Stimulated activated CD4-positive, alpha-beta T cell treated with anti-CD3 and anti-CD28 coated beads, Interleukin-4, amount 100 ng/mL, for 4 hours (primary cell): ENCODE results near the gene CTBP2.

Experiments used
- DNase-seq, 2 experiments: peaks; one replicate each; pipeline ENCODE4 v3.0.0-alpha.2; 2020

The CTBP2 gene

GRCh38 chr10:125033146-125033924 lies 127.0 kb downstream of the CTBP2 start:
- no peak for DNase-seq

- DNase-seq, result no peak
Measured at GRCh38 chr10:125032474-125033020, 127.8 kb downstream of the CTBP2 start.

GRCh38 chr10:125030567-125031197 lies 129.7 kb downstream of the CTBP2 start:
- no peak for DNase-seq

DNA sequence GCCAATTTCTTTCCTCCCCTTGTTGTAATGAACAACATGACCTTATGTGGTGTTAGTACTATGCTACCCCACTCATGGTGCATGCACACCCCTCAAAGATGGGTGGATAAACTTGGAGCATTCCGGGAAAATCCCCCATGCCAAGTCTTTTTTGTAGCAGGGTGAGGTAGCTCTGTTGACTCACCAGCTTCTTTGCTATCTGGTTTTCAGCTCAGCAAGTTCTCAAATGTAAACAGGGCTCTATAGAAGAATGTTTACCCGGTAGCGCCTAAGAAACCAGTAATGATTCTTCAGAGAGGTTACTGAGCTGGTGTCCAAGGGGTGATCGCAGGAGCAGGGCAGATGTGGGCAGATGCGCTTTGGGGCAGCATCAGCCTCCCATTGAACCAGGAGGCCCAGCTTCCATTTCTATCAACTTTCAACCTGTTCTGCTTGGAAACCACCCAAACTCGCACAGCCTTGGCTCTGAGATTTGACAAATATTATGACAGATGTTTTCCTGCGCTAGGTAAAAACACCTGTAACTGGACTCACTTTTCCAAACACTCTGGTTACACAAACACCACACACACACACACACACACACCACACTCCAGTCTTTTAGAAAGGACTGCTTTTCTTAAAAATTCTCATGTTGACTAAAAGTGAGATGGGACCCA lies 130.7 kb downstream of the CTBP2 start:
- no peak for DNase-seq

DNA sequence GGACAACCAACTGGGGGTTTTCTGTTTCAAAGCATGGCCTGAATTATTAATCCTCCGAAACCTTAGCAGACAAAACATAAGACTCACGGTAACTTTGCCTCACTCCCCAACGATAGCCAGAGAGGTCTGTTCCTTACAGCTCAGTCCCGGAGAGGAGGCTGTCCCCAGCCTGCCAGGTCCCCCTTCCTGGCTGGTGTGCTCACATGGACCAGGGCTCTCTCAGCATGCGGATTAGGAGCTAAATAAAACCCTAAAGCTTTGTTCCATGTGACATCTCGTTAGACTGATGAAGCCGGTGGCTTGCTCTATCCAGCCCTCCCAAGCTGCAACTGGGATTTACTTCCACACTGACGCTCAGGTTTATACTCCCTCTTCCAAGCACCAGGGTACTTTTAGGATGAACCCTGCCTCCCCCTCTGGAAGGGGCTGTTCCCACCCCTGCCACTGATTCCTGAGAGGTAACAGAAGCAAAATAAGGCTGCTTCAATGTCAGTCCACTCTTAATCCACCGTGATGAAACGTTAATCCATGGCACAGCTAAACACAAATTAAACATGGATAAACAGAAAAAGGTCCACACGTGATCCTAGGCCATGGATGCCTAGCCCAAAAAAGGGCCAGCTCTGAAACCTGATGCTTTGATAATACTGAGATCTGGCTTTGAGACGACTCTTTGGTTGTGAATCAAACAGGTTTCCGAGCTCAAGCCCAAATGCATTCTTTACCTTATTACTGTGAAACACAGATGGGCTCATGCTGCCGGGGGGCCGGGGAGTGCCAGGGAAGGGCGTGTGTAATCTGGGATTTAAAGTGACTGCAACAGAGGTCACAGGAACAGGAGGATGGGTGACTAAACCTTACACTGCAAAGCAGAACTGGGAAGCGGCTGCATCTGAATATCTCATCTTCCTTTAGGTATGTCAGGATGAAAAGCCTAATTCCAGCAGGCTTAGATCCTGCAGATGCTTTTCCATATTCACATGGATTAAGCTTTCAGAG lies 132.2 kb downstream of the CTBP2 start:
- DNase-seq, result no peak

GRCh38 chr10:125026974-125027735 lies 133.2 kb downstream of the CTBP2 start:
- no peak for DNase-seq

DNA sequence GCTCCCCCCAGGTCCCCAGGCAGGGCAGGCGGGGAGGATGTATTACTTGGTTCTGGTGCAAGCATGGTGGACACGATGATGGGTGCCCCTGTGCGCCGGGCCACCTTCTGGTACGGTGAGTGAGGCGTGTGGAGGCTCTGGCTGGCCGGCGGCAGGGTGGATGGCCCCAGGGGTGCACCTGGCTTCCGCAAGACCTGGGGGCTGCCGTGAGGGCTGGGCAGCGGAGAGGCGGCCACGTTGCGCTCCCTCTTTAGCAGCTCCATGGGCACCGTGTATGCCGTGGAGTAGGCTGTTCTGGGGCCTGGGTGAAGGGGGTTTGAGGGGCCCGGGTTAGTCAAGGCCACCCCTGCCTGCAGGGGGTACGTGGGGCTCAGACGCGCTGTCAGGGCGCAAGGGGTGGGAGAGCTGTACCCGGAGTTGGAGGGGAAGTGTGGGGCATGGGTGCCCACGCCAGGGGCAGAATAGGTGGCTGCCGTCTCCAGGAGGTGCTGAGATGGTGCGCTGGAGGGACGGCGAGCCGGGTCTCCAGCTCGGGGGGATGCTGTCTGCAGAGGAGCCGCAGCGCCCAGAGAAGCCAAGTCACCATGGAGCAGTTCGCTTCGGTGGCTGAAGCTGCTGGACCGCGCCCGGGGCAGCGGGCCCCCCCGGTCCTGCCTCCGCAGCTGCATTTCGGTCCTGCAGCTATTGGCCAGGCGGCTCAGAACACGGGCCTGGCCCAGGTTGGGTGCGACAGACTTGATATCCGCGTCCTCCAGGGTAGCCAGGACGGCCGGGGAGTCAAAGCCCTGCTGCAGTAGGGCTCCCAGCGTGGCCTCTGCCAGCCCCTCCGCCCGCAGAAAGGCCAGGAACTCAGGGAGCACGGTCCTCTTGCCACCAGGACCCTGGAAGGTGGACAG lies 134.1 kb downstream of the CTBP2 start:
- DNase-seq, result no peak

DNA sequence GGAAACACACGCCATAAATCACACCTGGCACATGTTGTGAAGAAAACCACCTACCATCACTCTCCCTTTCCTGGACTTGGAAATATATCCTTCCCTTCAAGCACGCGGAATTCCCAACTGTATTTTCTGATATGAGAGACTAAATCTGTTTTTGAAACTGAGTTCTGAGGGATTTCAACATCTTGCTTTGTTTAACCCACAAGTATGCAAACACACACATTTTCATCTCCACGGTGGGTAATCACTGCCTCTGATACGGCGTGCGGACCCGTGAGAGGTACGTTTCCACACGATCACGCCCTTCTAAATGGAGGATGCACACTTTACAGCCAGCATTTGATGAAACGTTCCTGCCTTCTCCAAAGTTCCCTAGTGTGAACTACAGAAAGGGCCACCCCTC lies 135.0 kb downstream of the CTBP2 start:
- DNase-seq, result no peak

DNA sequence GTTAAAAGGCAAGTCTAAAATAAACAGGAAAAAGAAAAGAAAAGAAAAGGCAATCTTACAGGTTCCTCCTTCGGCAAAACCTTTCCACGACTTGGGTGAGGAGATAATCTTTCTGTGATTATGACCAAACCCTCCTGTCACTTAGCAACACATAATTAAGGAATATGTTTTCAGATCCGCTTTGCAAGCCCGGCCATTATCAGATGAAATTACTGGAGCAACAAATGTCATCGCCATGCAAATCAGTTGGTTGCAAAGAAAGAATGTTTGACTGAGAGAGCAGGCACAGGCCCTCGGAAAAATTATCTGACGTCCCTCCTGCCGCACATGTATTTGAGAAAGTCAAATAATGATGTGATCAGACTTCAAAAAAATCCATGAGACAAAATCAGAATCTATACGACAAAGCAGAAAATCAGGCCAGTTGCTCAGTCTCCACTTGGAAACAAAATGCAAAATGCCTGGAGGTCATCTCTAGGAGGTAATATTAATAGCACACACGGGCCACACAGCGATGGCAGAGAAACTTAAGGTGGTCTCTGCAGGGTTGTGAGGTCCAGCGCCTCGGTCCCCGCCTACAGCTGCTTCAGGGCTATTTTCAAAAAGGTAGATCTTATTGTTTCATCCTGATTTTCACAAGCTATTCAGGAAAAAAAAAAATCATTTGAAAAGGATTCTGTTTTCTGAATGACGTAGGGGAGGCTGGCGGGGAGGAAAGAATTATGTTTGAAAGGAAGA lies 135.7 kb downstream of the CTBP2 start:
- no peak for DNase-seq

DNA sequence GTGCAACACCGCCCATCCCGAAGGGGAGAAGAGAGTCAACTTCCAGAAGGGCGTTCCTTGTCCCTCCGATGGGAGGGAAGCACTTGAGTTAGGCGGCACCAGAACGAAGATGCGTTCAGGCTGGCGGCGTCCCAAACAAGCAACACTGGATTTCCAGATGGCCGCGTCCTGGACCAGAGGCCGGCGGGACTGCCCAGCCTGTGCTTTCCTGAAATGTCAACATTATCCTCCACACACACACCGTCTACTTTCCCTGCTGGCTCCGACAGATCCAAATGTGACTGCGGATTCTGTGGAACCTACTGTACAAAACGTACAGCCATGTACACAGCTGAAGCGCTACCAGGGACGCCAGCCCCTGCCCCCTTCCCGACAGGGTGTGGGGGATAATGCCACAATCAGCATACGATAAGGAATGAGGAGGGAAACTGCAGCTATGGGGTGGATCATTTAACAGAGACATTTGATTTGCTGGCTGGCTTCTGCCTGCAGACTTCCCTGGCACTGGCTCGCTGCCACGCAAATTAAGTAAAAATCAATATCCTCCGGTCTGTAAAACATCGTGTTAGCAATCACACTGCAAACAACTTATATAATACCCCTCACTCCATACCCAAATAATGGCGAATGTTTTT lies 136.4 kb downstream of the CTBP2 start:
- no peak for DNase-seq

DNA sequence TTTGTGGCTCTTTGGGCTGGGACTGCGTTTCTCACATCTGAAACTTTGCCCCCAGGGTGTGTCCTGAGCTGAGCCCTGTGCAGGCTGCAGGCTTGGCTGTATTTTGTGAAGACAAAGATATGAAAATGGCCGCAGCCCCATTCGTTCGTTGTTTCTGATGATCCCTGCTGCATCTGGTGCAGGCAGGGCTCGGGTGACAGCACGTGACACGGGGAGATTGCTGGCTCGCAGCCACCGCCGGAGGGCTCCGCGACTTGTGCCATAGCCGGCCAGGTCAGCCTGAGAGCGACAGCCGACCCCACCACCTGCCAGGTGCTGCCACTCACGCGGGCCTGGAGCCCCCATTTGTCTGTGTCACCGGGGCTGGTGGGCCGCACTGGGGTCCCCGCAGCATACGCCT lies 137.1 kb downstream of the CTBP2 start:
- no peak for DNase-seq

DNA sequence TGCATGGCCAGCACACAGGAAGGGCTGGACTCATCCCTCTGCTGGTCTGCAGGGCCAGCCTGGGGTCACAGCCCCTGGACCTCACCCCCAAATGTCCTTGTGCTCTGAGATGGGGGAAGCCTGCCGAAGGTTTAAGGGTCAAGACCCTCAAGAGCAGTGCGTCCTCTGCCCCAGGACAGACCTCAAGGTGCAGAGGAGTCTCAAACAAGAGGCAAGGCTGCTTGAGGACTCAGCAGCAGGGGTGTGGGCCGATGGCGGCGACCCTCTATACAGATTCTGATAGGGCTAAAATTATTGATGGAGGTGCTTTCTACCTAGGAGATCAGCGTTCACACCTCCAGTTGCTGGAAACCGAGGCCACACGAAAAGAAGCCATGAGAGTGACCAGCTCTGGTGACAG lies 137.7 kb downstream of the CTBP2 start:
- DNase-seq, result no peak

DNA sequence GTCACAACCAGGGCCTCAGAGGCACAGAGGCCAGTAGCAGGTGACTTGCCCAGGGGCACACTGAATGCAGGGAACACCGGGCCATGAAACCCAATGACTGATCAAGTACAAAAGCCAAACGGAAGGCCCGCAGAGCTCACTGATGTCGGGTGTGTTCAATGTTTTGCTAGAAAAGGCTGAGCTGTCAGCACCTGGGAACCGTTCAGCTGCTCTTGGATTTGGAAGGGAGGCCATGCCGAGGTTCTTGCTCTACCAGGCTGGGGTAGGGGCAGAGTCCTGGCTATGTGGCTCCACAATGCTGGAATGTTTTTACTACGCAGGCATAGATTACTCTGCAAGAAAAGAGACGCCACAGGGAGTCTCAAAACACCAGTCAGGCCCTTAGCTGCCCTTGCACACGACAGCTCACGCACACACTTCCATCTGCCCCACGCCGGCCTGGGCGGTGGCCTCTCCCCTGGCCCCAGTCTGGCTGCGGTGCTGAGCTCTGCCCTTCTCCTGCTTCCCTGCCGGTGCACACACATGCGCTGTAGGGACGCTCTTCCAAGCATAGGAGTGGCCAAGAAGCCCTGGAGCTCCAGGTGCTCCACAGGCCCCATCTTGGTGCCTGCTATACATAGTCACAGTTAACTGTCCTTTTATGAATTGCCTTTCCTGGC lies 138.5 kb downstream of the CTBP2 start:
- DNase-seq, result no peak

- no peak for DNase-seq
Measured at GRCh38 chr10:125020871-125021270, 139.5 kb downstream of the CTBP2 start.

DNA sequence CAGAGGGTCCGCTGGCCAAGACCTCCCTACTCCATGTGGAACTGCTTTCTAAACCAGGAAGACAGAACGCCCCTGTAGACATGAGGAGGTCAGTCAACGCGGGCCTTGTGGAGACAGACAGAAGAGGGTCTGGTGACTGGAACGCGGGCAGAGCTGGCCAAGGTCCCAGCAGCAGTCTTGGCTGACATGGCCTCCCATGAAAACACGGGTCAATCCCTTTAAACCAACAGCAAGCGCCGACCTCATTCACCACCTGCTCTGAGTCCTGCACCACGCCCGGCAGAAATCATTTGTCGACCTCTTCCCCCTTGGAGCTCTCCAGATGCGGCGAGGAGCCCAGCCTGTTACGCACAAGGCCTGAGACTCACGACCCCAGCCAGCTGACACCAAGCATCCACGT lies 140.0 kb downstream of the CTBP2 start:
- DNase-seq, result no peak

GRCh38 chr10:125018576-125019143 lies 141.7 kb downstream of the CTBP2 start:
- no peak for DNase-seq

- no peak for DNase-seq
Measured at GRCh38 chr10:125017547-125018298, 142.6 kb downstream of the CTBP2 start.
